ENCODE measurements around the gene RNU5B-1.
"Not testable (repeated sequence)": the region's sequence is repeated elsewhere in the genome, so short reads cannot be mapped to it uniquely, and the experiment has no call there.

Gene RNU5B-1

GRCh38 chr15:65346856-65347598 is 42.5 kb downstream of the RNU5B-1 start:
- no peak for DNase-seq

- not testable (repeated sequence) for DNase-seq
Measured at GRCh38 chr15:65347756-65348155, 43.3 kb downstream of the RNU5B-1 start.

DNA sequence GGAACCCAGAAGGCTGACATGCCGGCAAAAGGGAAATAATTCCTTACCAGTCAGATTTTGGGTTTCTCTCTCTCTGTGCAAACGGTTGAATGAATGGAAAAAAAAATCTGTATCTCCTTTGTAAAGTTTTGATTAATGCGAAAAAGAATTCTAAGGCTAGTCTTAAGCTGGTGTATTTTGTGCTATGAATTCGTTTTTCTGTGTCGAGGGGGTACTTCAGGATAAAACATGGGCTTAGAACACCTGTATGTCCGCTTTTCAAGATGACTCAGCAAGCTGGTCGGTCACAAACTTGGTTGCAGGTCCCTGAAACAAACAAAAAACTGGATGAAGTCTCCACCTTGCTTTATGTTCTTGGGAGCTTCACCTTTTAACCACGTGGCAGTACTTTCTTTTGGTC is 44.9 kb downstream of the RNU5B-1 start:
- no peak for DNase-seq

GRCh38 chr15:65351972-65352371 is 47.5 kb downstream of the RNU5B-1 start:
- not testable (repeated sequence) for DNase-seq
